ENCODE measurements around the gene HSBP1L1.

GRCh38 chr18:79927607-79928562, 36.6 kb upstream of the HSBP1L1 start:
- TF ChIP-seq ATF2 (CRISPR knock-in tag; IDR thresholded peaks at IDR 0.05) (no peak), ZNF772 (CRISPR knock-in tag; IDR thresholded peaks at IDR 0.05) (no peak), RFX5 (IDR thresholded peaks at IDR 0.05; ENCODE audit: low read depth, low read length) (no peak)

Measured in HepG2 (cell line).